ENCODE data around the gene IFT27.

Gene IFT27

DNA sequence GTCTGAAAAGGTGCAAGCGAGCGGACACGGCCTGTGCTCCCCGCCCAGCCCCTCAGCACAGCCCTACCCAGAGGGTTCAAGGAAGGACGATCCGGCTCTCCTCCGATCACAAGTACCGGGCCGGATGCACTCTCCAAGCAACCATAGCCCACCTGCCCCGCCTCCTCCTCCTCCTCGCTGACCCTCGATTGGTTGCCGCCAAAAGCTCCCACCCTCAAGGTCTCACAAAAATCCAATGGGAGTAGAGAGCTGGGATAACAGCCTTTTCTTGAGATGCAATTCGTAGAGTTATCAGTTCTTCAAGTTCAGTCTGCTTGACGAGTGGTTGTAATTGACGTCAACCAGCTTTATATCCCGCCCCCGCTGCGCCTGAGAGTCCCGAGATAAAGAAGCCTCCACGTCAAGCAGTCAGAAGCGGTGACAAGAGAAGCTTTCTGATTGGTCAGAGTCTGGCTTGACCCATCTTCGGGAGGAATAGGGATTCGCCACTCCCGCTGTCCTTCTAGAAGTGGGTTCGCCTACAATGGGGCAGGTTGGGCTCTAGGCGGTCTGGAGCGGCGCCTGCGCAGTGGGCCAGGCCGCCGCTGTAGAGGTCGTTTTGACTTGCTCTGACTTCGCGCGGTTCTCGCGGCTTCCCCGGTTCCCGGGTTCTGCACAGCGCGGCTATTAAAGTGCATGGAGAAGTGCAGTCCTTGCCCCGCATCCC is at the start of gene IFT27:
Gene IFT27 (minus strand): TSS at position 156 of the 706 bp plus-strand sequence. CDS start 412 bp downstream, outside the sequence.
- peak; percentile 100 for DNase-seq

GRCh38 chr22:36824655-36825054 is 48.7 kb upstream of the IFT27 start:
- DNase-seq, result no peak

DNA sequence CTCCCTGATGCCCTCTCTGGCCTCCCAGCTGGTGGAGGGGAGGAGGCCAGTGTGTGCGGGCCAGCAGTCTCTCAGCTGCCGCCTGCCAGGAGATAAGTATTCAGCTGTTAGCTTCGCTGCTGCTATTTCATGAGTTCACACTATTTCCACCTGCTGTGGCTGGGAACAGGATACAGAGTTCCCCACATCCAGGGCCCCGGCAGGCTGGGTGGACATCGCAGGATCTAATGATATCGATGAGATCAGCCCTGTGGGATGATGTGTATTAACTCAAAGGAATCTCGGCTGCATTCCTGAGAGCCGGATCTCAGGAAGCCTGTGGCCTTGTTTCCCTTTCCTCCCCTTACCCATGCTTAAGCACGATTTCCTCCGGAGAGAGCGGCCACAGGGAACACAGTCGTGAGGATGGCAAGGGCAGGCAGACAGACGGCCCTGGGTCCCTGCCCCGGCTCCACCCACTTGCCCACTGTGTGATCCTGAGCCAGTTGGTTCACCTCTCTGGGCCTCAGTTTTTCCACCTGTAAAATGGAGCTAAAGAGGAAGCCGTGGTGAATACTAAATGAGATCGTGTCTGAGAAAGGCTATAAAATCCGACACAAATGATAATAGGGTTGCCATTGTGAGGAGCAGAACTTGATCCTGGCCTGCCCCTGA is 47.4 kb upstream of the IFT27 start:
- DNase-seq, result no peak

GRCh38 chr22:36822581-36822980 is 46.7 kb upstream of the IFT27 start:
- DNase-seq, result no peak

- DNase-seq, result no peak
Observed at GRCh38 chr22:36819112-36819511, 43.2 kb upstream of the IFT27 start.

DNA sequence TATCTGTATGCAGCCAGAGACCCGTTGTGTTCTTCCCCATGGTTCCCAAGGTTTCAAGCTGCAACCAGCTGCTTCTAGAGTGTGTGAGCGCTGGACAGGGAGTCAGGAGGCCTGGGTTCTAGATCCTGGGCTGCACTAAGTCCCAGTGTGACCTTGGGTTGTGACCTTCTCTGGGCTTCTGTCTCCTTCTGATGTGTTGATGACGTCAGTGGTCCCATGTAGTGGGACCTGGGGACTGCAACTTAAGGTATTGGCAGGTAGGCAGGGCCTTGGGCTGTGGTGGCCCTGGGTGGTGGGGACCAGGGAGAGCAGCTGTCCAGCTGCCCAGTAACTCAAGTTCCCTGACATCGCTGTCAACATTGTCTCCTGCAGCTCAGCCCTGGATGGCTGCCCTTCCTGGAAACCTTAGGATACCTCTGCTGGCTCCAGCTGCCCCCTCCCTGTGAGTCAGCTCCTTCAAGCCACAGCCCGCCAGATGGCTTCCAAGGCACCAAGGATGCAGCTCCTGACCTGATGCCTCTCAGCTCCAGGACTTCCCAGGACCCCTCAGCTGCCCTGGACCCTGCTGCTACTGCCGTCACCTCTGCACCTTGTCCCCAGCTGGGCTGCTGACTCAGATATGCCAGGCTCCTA is 42.2 kb upstream of the IFT27 start:
- no peak for DNase-seq

GRCh38 chr22:36817525-36817848 is 41.6 kb upstream of the IFT27 start:
- DNase-seq, result no peak

GRCh38 chr22:36816636-36817524 is 41.0 kb upstream of the IFT27 start, which contains the start of gene PVALB:
Gene PVALB (minus strand): TSS chr22:36817035. CDS start chr22:36817005, 30 bp downstream.
- no peak for DNase-seq

- no peak for DNase-seq
Observed at GRCh38 chr22:36816339-36816635, 40.4 kb upstream of the IFT27 start.

GRCh38 chr22:36815558-36816338 is 39.8 kb upstream of the IFT27 start:
- no peak for DNase-seq

DNA sequence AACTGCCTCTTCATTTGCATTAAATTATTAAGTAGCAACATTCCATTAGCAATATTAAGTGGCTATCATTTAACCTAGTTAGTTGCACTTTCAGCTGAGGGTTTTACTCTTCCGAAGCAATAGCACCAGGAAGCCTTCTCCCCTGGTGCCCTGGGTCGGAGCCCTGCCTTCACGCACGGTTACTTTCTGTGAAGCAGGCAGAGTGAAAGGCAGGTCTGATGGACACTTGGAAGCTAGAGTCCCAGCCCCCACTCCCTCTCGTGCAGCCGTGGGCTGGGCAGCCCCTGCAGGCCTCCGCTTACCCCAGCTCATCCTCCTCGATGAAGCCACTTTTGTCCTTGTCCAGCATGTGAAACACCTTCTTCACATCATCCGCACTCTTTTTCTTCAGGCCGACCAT is 38.9 kb upstream of the IFT27 start:
- no peak for DNase-seq

GRCh38 chr22:36811094-36811800 is 35.3 kb upstream of the IFT27 start:
- DNase-seq, result no peak

- no peak for DNase-seq
Observed at GRCh38 chr22:36809351-36809750, 33.4 kb upstream of the IFT27 start.

GRCh38 chr22:36808721-36809344 is 32.9 kb upstream of the IFT27 start:
- DNase-seq, result no peak

DNA sequence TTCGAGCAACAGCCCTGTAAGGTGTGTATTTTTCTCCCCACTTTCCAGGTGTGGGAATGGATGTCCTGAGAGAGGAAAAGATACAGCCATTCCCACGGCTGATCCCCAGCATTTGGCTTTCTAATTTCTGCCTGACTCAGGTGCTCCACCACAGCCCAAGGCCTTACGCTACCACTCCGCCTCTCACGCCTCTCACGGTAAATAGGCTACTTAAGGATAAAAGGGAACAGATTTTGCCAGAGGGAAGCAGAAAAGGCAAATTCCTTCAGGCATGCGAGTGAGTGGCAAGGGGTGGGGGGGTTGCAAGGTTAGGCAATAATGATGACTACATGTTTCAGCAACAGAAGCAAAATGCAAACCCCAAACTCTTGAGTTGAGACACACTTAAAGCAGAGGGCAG is 31.7 kb upstream of the IFT27 start:
- no peak for DNase-seq

- DNase-seq, result no peak
Observed at GRCh38 chr22:36806835-36807234, 30.9 kb upstream of the IFT27 start.

- DNase-seq, result no peak
Observed at GRCh38 chr22:36803358-36803757, 27.4 kb upstream of the IFT27 start.

DNA sequence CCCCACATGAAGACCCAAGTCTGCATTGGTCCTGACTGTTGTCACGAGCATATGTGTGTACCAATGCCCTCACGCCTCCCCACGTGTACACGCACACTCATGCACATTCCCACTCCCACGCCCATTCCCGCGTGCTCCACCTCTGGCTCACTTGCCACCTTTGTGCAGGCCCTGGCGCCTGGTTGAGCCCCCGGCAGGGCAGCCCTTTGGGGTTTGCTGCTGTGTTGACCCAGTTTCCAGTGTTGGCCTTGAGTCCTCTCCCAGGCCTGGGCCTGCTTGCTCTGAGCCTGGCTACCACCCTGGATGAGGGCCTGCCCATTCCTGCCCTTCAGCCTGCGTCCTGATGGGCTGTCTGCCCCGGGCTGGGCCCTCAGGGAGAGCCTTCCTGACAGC is 22.8 kb upstream of the IFT27 start:
- DNase-seq, result no peak

GRCh38 chr22:36797911-36798673 is 22.2 kb upstream of the IFT27 start:
- DNase-seq, result no peak

DNA sequence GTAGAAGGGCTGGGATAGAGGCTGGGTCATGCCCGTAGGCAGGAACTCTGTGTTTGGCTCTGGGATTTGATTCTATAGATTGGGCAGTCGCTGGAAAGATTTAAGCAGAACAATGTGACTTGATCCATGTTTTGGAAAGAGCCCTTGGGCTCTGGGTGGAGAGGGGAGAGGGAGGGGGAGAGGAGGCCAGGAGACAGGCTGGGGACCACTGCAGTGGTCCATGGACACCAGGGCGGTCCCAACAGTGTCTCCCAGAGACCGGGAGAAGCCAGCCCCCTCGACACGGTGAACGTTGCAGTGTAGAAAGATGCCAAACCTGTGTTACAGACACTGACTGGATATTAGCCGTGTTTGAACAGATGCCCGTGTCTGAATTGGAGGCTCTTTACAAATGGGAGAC is 21.5 kb upstream of the IFT27 start:
- DNase-seq, result no peak
